Measurements from ENCODE around the gene MAPT. TPM values are rescaled to one million over a fixed set of nuclear protein-coding genes. Genes with fewer than 3 reads are reported as not detected.
"Not testable (repeated sequence)": the region's sequence is repeated elsewhere in the genome, so short reads cannot be mapped to it uniquely, and the experiment has no call there.

The MAPT gene
- total RNA-seq, 1 donor from 2014 or later = 3.5 TPM

DNA sequence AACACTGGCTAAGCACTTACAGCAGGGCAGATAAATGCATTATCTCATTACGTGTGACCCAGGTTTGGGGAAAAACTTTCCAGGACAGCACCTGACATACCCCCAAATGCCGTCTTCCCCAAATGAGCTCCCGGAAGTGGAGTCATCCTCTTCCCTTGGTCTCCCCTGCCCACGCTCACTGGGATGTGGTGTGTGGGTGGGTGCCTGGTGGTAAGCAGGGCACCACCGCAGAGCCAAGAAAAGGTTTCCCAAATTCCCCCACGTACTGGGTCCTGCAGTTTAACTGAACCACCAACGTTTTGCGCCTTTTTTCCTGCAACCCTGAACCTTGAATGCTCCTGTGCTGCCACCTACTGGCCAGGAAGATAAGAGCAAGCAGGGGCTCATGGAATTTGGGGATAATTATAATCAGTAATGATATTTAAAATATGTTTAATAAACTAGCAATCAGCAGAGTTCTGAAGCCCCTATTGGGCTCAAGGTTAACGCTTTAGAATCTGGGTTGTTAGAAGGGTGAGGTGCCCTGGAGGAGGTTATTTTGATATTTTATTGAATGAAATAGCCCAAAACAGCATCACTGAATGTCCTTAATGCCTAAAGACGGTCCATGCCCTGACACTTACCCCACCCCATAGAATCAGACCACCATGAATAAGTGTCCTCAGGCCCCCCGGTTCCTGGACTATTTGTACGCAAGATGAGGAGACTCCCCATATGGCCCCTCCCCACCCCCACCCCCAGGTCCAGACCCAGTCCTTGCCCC lies 41.6 kb upstream of the MAPT start:
- Mint-ChIP-seq H3K4me3 (no peak overlapping the region), H3K4me1 (ENCODE audit: unreplicated experiment) (no peaks in the 10 kb centered on the region), H3K9me3 (peaks cover under 1% of the 10 kb centered on the region), H3K27ac (no peak overlapping the region), H3K36me3 (no peaks in the 10 kb centered on the region), H3K27me3 (peaks cover 34% of the 10 kb centered on the region)
- TF ChIP-seq, protein P1, sequence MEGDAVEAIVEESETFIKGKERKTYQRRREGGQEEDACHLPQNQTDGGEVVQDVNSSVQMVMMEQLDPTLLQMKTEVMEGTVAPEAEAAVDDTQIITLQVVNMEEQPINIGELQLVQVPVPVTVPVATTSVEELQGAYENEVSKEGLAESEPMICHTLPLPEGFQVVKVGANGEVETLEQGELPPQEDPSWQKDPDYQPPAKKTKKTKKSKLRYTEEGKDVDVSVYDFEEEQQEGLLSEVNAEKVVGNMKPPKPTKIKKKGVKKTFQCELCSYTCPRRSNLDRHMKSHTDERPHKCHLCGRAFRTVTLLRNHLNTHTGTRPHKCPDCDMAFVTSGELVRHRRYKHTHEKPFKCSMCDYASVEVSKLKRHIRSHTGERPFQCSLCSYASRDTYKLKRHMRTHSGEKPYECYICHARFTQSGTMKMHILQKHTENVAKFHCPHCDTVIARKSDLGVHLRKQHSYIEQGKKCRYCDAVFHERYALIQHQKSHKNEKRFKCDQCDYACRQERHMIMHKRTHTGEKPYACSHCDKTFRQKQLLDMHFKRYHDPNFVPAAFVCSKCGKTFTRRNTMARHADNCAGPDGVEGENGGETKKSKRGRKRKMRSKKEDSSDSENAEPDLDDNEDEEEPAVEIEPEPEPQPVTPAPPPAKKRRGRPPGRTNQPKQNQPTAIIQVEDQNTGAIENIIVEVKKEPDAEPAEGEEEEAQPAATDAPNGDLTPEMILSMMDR (conservative IDR thresholded peaks at IDR 0.05) = peak; percentile 98
- DNase-seq (ENCODE audit: extremely low spot score, unreplicated experiment) = no peak

DNA sequence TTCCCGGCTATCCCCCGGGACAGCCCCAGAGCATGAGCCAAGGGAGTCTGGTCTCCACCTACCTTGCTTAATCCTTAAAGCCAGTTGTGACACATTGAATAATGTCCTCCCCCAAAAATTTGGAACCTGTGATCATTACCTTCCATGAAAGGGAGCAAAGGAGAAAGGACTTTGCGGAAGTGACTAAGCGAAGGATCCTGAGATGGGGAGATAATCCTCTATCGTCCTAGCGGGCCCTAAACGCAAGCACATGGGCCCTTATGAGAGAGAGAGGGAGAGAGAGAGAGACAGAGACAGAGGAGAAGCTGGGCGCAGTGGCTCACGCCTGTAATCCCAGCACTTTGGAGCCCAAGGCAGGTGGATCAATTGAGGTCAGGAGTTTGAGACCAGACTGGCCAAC lies 40.1 kb upstream of the MAPT start:
- TF ChIP-seq, protein P1 (conservative IDR thresholded peaks at IDR 0.05) = no peak

DNA sequence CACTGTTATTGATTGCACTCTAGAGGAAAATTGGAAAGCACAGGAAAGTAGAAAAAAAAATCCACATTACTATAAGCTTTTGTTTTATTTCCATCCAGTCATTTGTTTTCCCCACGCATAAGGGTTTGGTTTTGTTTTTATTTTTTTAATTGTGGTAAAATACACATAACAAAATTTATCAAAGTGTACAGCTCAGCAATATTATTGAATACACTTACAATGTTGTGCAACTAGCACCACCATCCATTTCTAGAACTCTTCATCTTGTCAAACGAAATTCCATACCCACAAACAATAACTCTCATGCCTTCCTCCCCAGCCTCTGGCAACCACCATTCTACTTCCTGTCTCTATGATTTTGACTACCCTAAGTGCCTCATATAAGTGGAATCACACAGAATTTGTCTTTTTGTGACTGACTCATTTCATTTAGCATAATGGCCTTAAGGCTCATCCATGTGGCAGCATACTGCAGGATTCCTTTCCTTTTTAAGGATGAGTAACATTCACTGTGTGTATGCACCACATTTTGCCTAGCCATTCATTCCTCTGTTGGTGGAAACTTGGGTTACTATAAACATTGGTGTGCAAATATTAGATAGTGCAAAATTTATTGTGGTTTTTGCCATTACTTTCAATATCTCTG lies 38.5 kb upstream of the MAPT start:
- H3K4me3 Mint-ChIP-seq = no peak overlapping the region
- H3K4me1 Mint-ChIP-seq (ENCODE audit: unreplicated experiment) = no peaks in the 10 kb centered on the region
- H3K27ac Mint-ChIP-seq = no peak overlapping the region
- H3K36me3 Mint-ChIP-seq = no peaks in the 10 kb centered on the region
- no peak for DNase-seq (ENCODE audit: extremely low spot score, unreplicated experiment)
- TF ChIP-seq, protein P1 (conservative IDR thresholded peaks at IDR 0.05) = no peak
- H3K9me3 Mint-ChIP-seq = peaks cover 5% of the 10 kb centered on the region
- H3K27me3 Mint-ChIP-seq = peaks cover 38% of the 10 kb centered on the region

More for the DNA sequence above, 40.1 kb upstream of the MAPT start:
- no peak overlapping the region for H3K4me3 Mint-ChIP-seq
- H3K27ac Mint-ChIP-seq = no peak overlapping the region
- H3K9me3 Mint-ChIP-seq = peaks cover 5% of the 10 kb centered on the region
- no peaks in the 10 kb centered on the region for H3K4me1 Mint-ChIP-seq (ENCODE audit: unreplicated experiment)
- H3K36me3 Mint-ChIP-seq = no peaks in the 10 kb centered on the region
- peaks cover 40% of the 10 kb centered on the region for H3K27me3 Mint-ChIP-seq
- DNase-seq (ENCODE audit: extremely low spot score, unreplicated experiment) = no peak

DNA sequence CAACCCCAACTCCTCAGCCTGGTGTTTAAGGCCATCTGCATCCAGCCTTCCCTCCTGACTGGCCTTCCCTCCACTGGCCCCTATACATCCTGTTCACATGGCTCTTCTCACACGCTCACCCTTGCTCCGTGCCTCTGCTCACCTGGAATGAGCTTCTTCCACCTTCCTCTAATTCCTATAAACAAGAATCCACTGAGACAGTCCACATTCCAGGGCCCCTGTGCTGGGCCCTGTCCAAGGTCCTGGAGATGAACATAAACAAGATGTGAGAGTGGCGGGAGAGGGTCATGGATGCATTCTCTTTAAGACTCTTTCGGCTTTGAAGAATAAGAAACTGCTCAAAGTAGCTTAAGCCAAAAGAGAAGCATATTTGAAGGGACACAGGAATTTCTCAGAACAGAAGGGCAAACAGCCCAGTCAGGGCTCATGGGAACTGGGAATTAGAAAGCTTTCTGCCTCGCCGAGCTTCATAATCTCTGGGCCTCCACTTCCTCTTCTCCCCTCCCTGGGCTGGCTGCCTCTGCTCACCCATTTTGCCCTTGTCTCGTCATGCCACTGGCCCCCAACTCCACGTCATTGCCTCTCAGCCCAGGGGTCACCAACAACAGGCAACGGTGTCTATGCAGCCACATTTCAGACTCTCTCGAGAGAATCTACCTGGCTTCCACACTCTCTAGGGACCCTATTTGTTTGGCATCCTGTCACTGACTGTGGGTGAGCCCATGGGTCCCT lies 36.2 kb upstream of the MAPT start:
- no peak overlapping the region for H3K4me3 Mint-ChIP-seq
- no peak for DNase-seq (ENCODE audit: extremely low spot score, unreplicated experiment)
- H3K36me3 Mint-ChIP-seq = no peaks in the 10 kb centered on the region
- H3K9me3 Mint-ChIP-seq = peaks cover 5% of the 10 kb centered on the region
- no peak overlapping the region for H3K27ac Mint-ChIP-seq
- TF ChIP-seq, protein P1 (conservative IDR thresholded peaks at IDR 0.05) = no peak
- H3K27me3 Mint-ChIP-seq = peaks cover 33% of the 10 kb centered on the region
- no peaks in the 10 kb centered on the region for H3K4me1 Mint-ChIP-seq (ENCODE audit: unreplicated experiment)

DNA sequence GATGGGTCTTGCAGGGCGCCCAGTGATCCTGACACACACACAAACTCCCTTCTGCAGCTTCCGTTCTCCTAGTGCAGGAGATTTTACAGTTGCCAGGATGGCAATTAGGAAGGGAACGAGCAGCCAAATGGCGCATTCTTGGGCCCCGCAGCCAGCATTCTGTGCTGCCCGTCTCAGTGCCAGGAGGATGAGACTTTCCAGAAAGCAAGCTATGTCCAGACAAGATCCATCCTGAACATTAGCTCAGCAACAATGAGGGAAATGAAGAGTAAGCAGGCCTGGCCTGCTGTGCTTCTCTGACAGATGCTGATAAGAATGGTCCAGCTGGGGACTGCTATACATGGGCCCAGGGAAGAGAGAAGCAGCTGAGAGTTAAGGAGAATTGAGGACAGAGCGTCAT lies 33.2 kb upstream of the MAPT start:
- no peaks in the 10 kb centered on the region for H3K4me1 Mint-ChIP-seq (ENCODE audit: unreplicated experiment)
- H3K27me3 Mint-ChIP-seq = peaks cover 49% of the 10 kb centered on the region
- peaks cover 5% of the 10 kb centered on the region for H3K9me3 Mint-ChIP-seq
- TF ChIP-seq, protein P1 (conservative IDR thresholded peaks at IDR 0.05) = no peak
- DNase-seq (ENCODE audit: extremely low spot score, unreplicated experiment) = no peak
- H3K4me3 Mint-ChIP-seq = no peak overlapping the region
- H3K36me3 Mint-ChIP-seq = no peaks in the 10 kb centered on the region
- no peak overlapping the region for H3K27ac Mint-ChIP-seq

DNA sequence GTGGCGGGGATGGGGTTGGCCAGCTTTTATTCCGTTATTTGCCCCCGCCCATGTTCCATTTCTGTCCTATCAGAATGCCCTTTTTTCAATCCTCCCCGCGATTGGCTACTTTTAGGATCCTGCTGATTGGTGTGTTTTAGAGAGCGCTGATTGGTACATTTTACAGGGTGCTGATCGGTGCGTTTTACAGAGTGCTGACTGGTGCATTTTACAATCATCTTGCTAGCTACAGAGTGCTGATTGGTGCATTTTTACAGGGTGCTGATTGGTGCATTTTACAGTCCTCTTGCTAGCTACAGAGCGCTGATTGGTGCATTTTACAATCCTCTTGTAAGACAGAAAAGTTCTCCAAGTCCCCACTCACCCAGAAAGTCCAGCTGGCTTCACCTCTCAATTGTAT lies 32.2 kb upstream of the MAPT start:
- DNase-seq (ENCODE audit: extremely low spot score, unreplicated experiment); H3K4me3 Mint-ChIP-seq; H3K36me3 Mint-ChIP-seq; H3K9me3 Mint-ChIP-seq; H3K27ac Mint-ChIP-seq; H3K4me1 Mint-ChIP-seq (ENCODE audit: unreplicated experiment): not testable (repeated sequence)
- peaks cover 54% of the 10 kb centered on the region for H3K27me3 Mint-ChIP-seq
